Gastroesophageal sphincter (tissue), 4 donors: ENCODE results near the gene TEX53. TPM values are rescaled to one million over a fixed set of nuclear protein-coding genes. Genes with fewer than 3 reads are reported as not detected.

Source experiments
- ATAC-seq: fragments of 150-250 bp; one replicate; pipeline ENCODE4 v1.9.1; 2016; ENCODE audit warnings: mild to moderate bottlenecking, moderate library complexity
- H3K27ac ChIP-seq, 4 donors: fragments of 200-600 bp; sonication (generic) in 3 of 4; 1 replicate in 3 of 4; 2 replicates in 1 of 4; pipeline ENCODE4 v1.5.1; 2016 to 2019
- H3K27me3 ChIP-seq: fragments of 200-600 bp; sonication (generic); one replicate; pipeline ENCODE4 v1.5.1; 2019
- H3K36me3 ChIP-seq, 2 donors: fragments of 200-600 bp; sonication (generic); one replicate each; pipeline ENCODE4 v1.5.1; 2019; ENCODE audit warnings: control low read depth in 1 of 2
- H3K4me1 ChIP-seq, 3 donors: fragments of 200-600 bp; sonication (generic); 1 replicate in 2 of 3; 2 replicates in 1 of 3; pipeline ENCODE4 v1.5.1; 2016 to 2019; ENCODE audit warnings: control low read depth in 2 of 3
- H3K4me3 ChIP-seq, 2 donors: fragments of 200-600 bp; sonication (generic); one replicate each; pipeline ENCODE4 v1.5.1; 2019; ENCODE audit warnings: mild to moderate bottlenecking in 1 of 2, moderate library complexity in 1 of 2
- H3K9me3 ChIP-seq, 3 donors: fragments of 200-600 bp; sonication (generic); one replicate each; pipeline ENCODE4 v1.5.1; 2017 to 2019; ENCODE audit warnings: control low read depth in 2 of 3
- CTCF ChIP-seq, 4 experiments: fragments of 200-600 bp in 2 of 4; fragments of 450-650 bp in 2 of 4; sonication (generic) in 1 of 4; IDR thresholded peaks; one replicate each; pipeline ENCODE4 v1.5.1; 2017 to 2019; ENCODE audit warnings: antibody characterized with exemption in 4 of 4, mild to moderate bottlenecking in 2 of 4, moderate library complexity in 2 of 4
- EP300 ChIP-seq: sonication (generic); formaldehyde crosslinking; IDR thresholded peaks from one replicate; pipeline ENCODE4 v1.6.1; 2017; ENCODE audit warnings: antibody characterized with exemption, mild to moderate bottlenecking
- POLR2A ChIP-seq, 2 donors: fragments of 450-650 bp; IDR thresholded peaks; one replicate each; pipeline ENCODE4 v1.6.1; 2017; ENCODE audit warnings: antibody characterized with exemption in 2 of 2, mild to moderate bottlenecking in 2 of 2, moderate library complexity in 1 of 2
- POLR2AphosphoS5 ChIP-seq: sonication (generic); formaldehyde crosslinking; IDR thresholded peaks from one replicate; pipeline ENCODE4 v1.6.1; 2017; ENCODE audit warnings: antibody characterized with exemption
- WGBS, 2 donors: methylation state at CpG; one replicate each; pipeline ENCODE4 v1.1.5; 2018; ENCODE audit warnings: low coverage in 1 of 2; 5-methylcytosine and 5-hydroxymethylcytosine counted together
- total RNA-seq, 4 donors: library from RNA; depleted of rRNA; stranded (reverse); fragments of >200 nt; gene quantifications; one replicate each; pipeline ENCODE4 v1.1.0, GENCODE V29; 2016

The TEX53 gene
- total RNA-seq, 4 donors from 2014 or later = not detected

DNA sequence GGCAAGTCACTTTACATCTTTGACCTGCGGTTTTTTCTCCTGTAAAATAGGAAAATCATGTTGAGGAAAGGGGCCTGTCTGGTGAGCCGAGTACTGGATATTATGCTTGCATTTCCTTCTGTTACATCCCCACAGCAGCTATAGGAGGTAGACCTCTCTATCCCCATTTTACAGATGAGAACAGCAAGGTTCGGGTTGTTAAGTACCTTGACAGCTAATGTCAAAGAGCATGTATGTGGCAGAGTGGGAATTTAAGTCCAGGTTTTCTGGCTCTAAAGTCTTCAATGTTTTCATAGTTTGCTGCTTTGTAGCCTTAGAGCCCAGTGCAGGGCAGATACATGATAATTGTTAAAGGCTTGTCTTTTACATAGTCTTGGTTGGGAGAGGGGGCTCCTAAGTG is 43.7 kb downstream of the TEX53 start:
- H3K9me3 ChIP-seq = no peaks in the 10 kb centered on the region
- no peak for ATAC-seq
- peak overlapping the region in 1 of 4 donors; percentile 7 for H3K27ac ChIP-seq

DNA sequence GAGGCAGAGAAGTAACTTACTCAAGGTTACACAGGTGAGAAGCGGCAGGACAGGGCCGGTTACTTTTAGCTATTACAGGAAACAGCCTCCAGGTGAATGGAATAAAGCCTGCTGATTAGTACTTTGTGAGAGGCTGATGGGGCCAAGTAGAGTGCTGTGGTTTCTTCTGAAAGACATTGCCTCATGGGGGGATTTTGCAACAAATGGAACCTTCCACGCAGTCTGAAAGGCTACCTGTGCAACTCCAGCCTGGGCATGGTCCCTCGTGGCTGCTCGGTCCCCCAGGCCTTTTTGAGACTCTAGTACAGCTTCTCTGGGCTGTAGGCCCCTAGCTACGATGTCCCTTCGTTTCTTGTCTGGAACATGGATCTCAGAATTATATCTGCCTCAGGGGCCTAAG is 44.5 kb downstream of the TEX53 start:
- H3K4me1 ChIP-seq = peaks cover 3 to 42% (median 14%) of the 10 kb centered on the region in 3 donors
- H3K4me3 ChIP-seq = no peak overlapping the region
- no peak for ATAC-seq
- no peaks in the 10 kb centered on the region for H3K9me3 ChIP-seq
- H3K27me3 ChIP-seq = no peaks in the 10 kb centered on the region
- H3K27ac ChIP-seq = peak overlapping the region in 3 of 4 donors; percentile 93 to 98 (median 97)
- no peak for TF ChIP-seq POLR2A (IDR thresholded peaks at IDR 0.05)
- no peak for TF ChIP-seq POLR2AphosphoS5
- no peak for TF ChIP-seq CTCF (IDR thresholded peaks at IDR 0.05)
- TF ChIP-seq EP300 = no peak
- WGBS, 2 donors = 69 to 100% methylated on average over 1 to 3 of the region's 7 CpGs
- peaks cover 0 to 8% of the 10 kb centered on the region in 2 donors for H3K36me3 ChIP-seq

More for the DNA sequence above, 43.7 kb downstream of the TEX53 start:
- WGBS, 2 donors = 83 to 90% methylated on average over 1 to 2 of the region's 3 CpGs
- H3K36me3 ChIP-seq = peaks cover 0 to 16% of the 10 kb centered on the region in 2 donors
- no peaks in the 10 kb centered on the region for H3K27me3 ChIP-seq
- H3K4me1 ChIP-seq = peaks cover 3 to 42% (median 14%) of the 10 kb centered on the region in 3 donors
- TF ChIP-seq CTCF (IDR thresholded peaks at IDR 0.05) (no peak), POLR2AphosphoS5 (no peak)
- H3K4me3 ChIP-seq = no peak overlapping the region

- Histone ChIP-seq H3K27ac (peak overlapping the region; percentile 72 to 98 (median 95)), H3K36me3 (peaks cover 0 to 1% of the 10 kb centered on the region in 2 donors), H3K27me3 (no peaks in the 10 kb centered on the region), H3K4me3 (peak overlapping the region; percentile 43 to 76), H3K9me3 (no peaks in the 10 kb centered on the region), H3K4me1 (peaks cover 3 to 42% (median 14%) of the 10 kb centered on the region in 3 donors)
- TF ChIP-seq POLR2A (IDR thresholded peaks at IDR 0.05) (no peak), EP300 (no peak), CTCF (IDR thresholded peaks at IDR 0.05) (no peak), POLR2AphosphoS5 (no peak)
- 60 to 70% methylated on average over 2 to 3 of the region's 4 CpGs for whole genome bisulfite sequencing, 2 donors
- ATAC-seq = no peak
Measured at GRCh38 chr9:114612272-114612923, 45.2 kb downstream of the TEX53 start.

DNA sequence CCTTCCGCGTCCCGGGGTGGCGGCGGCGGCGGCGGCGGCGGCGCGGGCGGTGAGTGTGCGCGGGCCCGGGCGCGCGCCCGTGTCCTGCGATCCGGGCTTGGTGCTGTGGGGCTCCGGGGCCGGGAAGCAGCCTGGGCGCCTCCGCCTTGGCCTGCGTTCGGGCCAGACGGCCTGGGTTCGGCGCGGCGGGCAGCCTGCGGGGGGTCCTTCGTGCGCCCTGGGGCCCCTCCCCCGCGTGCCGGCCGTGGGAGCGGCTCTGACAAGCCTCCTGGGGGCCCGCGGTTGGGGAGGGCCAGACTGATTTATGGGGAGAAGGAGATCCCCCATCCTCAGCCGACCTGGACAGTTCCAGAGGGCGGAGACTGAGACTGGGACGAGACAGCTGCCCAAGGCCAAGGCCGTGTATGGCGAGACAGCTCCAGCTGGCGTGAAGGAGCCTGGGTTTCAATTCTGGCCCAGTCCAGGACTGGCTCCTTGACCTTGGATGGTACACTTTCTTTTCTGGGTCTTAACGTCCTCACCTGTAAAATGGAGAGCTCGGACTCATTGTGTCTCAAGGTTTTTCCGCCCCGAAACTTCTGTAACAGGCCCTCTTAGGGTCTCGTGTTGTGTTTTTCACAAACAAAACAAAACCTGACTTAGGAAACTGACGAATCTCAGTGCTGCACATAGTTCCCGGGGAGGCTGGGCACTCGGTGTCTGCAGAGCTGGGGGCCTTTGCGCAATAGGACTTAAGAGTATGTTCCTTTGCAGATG is 45.9 kb downstream of the TEX53 start:
- Histone ChIP-seq H3K36me3 (no peaks in the 10 kb centered on the region), H3K27me3 (no peaks in the 10 kb centered on the region), H3K9me3 (no peaks in the 10 kb centered on the region), H3K4me1 (peaks cover 3 to 40% (median 14%) of the 10 kb centered on the region in 3 donors), H3K4me3 (peak overlapping the region; percentile 43 to 76), H3K27ac (peak overlapping the region; percentile 72 to 98 (median 95))
- ATAC-seq = peak; percentile 88
- WGBS, 2 donors = 0 to 17% methylated on average over 1 to 8 of the region's 58 CpGs
- no peak for TF ChIP-seq POLR2AphosphoS5
- TF ChIP-seq POLR2A (IDR thresholded peaks at IDR 0.05) = peak; percentile 2 to 7

GRCh38 chr9:114608525-114608796 is 49.1 kb downstream of the TEX53 start:
- H3K4me1 ChIP-seq = peaks cover 3 to 30% (median 14%) of the 10 kb centered on the region in 3 donors
- TF ChIP-seq EP300 = no peak
- no peaks in the 10 kb centered on the region for H3K36me3 ChIP-seq
- no peak overlapping the region for H3K4me3 ChIP-seq
- WGBS, 2 donors = 87% methylated on average over 2 of the region's 2 CpGs; no CpG with 5 or more reads in 1 of the 2 donors
- H3K27ac ChIP-seq = no peak overlapping the region
- H3K9me3 ChIP-seq = no peaks in the 10 kb centered on the region
- ATAC-seq = no peak
- no peaks in the 10 kb centered on the region for H3K27me3 ChIP-seq
